OCI-LY3 (cell line): ENCODE results near the gene MED12L.

Experiments
- H2AFZ ChIP-seq: fragments of 200-600, 300-600 bp; shearing (Covaris generic); 2 replicates; pipeline ENCODE4 v1.6.0; 2014; ENCODE audit warnings: antibody characterized with exemption, low read depth, low read length
- H3K27ac ChIP-seq: fragments of 200-600, 300-600 bp; sonication (generic); 2 replicates; pipeline ENCODE4 v1.5.1; 2014; ENCODE audit warnings: mild to moderate bottlenecking, low read length, moderate library complexity, mixed read lengths
- H3K27me3 ChIP-seq: fragments of 200-600, 300-600 bp; sonication (generic); 2 replicates; pipeline ENCODE4 v1.6.1; 2014; ENCODE audit warnings: low read depth, low read length, mixed read lengths
- H3K36me3 ChIP-seq: fragments of 200-600, 300-600 bp; sonication (generic); replicated peaks from 2 replicates; pipeline ENCODE3; 2014; ENCODE audit warnings: low read depth, low read length, mixed read lengths
- H3K4me1 ChIP-seq: fragments of 300-600, 200-600 bp; sonication (generic); 2 replicates; pipeline ENCODE4 v1.6.1; 2014; ENCODE audit warnings: low read length, mixed read lengths
- H3K4me2 ChIP-seq: fragments of 200-600, 300-600 bp; sonication (generic); 2 replicates; pipeline ENCODE4 v1.6.1; 2014; ENCODE audit warnings: low read length, mixed read lengths
- H3K4me3 ChIP-seq: fragments of 300-600, 200-600 bp; sonication (generic); 2 replicates; pipeline ENCODE4 v1.5.1; 2014; ENCODE audit warnings: antibody characterized with exemption, mild to moderate bottlenecking, low read length, moderate library complexity
- H3K79me2 ChIP-seq: fragments of 300-600, 200-600 bp; shearing (Covaris generic); 2 replicates; pipeline ENCODE4 v1.6.1; 2014; ENCODE audit warnings: mild to moderate bottlenecking, low read length, mixed read lengths
- H3K9ac ChIP-seq: fragments of 300-600, 200-600 bp; shearing (Covaris generic); 2 replicates; pipeline ENCODE4 v1.6.0; 2014; ENCODE audit warnings: mild to moderate bottlenecking, low read length, moderate library complexity
- H3K9me3 ChIP-seq: fragments of 200-600, 300-600 bp; shearing (Covaris generic); 2 replicates; pipeline ENCODE4 v1.6.1; 2014; ENCODE audit warnings: low read length, mixed read lengths; ENCODE audit not compliant: insufficient read depth
- H4K20me1 ChIP-seq: fragments of 200-600, 300-600 bp; sonication (generic); 2 replicates; pipeline ENCODE4 v1.6.1; 2016; ENCODE audit warnings: low read length, mixed read lengths; ENCODE audit not compliant: insufficient read depth
- EZH2phosphoT487 ChIP-seq: fragments of 200-600 bp; shearing (Covaris generic); IDR thresholded peaks from 2 replicates; pipeline ENCODE4 v1.6.1; 2018; ENCODE audit warnings: antibody characterized with exemption, mixed run types, low read depth
- TF ChIP-seq, protein P1 (sequence below): fragments of 200-600, 300-600 bp; sonication (generic); IDR thresholded peaks from 2 replicates; pipeline ENCODE4 v1.5.1; 2014; ENCODE audit warnings: antibody characterized with exemption, low read length, low read depth

MED12L gene

DNA sequence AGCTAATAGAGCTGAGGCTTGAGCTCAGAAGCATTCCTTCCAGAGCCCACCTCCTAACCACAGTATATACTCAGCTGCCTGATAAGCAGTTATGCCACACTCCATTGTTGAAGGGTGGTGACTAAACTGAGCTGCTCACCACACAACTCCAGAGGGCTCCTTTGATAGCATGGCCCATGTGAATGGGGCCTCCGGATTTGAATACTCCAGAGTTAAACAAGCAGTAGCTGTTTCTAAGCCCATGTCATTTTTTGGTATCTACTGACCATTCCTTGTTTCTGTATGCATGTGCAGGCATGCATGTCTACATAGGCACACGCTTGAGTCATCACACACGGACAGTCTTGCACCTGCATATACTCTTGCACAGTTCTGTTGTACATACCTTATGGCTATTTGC is 346.5 kb downstream of the MED12L start:
- no peak overlapping the region for H3K4me2 ChIP-seq
- no peaks in the 10 kb centered on the region for H3K9me3 ChIP-seq
- H3K9ac ChIP-seq, result no peak overlapping the region
- H3K27ac ChIP-seq, result no peak overlapping the region
- H3K79me2 ChIP-seq, result no peaks in the 10 kb centered on the region
- H2AFZ ChIP-seq, result no peak overlapping the region
- H3K4me1 ChIP-seq, result peaks cover 17% of the 10 kb centered on the region
- H3K27me3 ChIP-seq, result no peaks in the 10 kb centered on the region
- TF ChIP-seq, protein P1, sequence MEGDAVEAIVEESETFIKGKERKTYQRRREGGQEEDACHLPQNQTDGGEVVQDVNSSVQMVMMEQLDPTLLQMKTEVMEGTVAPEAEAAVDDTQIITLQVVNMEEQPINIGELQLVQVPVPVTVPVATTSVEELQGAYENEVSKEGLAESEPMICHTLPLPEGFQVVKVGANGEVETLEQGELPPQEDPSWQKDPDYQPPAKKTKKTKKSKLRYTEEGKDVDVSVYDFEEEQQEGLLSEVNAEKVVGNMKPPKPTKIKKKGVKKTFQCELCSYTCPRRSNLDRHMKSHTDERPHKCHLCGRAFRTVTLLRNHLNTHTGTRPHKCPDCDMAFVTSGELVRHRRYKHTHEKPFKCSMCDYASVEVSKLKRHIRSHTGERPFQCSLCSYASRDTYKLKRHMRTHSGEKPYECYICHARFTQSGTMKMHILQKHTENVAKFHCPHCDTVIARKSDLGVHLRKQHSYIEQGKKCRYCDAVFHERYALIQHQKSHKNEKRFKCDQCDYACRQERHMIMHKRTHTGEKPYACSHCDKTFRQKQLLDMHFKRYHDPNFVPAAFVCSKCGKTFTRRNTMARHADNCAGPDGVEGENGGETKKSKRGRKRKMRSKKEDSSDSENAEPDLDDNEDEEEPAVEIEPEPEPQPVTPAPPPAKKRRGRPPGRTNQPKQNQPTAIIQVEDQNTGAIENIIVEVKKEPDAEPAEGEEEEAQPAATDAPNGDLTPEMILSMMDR, result no peak
- TF ChIP-seq EZH2phosphoT487, result no peak
- no peaks in the 10 kb centered on the region for H4K20me1 ChIP-seq
- H3K4me3 ChIP-seq, result no peak overlapping the region
- H3K36me3 ChIP-seq, result peaks cover 6% of the 10 kb centered on the region

DNA sequence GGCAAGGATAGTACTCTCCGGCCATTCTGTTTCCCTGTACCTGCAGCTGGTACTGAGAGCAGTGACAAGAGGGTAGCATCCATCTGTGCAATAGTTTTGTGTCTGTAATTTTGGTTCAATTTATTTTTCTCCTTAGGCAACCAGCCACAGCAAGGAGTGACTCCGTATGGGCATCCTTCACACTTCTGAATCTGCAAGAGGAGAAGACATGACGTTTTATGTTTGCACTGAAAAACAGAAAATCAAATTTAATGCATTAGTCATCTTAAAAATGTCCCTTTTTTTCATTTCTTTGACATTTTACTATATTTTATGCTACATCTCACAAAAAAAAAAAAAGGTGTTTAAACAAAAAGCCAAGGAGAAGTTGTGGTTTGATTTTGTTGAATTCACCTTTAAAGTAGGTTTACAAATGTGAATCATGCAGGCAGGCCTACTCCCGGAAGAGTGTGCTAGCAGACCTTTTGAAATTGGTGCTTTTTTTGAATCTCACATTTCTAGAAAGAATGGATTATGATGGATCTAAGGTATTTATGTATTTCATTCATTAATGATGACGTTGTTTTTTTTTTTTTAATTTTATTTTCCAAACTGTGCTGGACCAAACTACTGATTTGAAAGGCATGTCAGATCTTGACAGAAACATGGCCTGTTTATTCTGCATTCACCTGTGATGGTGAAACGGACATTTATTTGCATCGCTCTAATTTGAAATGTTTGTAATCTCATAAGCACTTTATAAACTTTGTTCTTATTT is 347.3 kb downstream of the MED12L start:
- H3K9ac ChIP-seq, result no peak overlapping the region
- no peak overlapping the region for H3K4me3 ChIP-seq
- TF ChIP-seq, protein P1, result no peak
- no peak for TF ChIP-seq EZH2phosphoT487
- no peaks in the 10 kb centered on the region for H3K79me2 ChIP-seq
- peaks cover 10% of the 10 kb centered on the region for H3K36me3 ChIP-seq
- no peak overlapping the region for H3K4me2 ChIP-seq
- H3K4me1 ChIP-seq, result peaks cover 17% of the 10 kb centered on the region
- no peaks in the 10 kb centered on the region for H4K20me1 ChIP-seq
- H3K9me3 ChIP-seq, result no peaks in the 10 kb centered on the region
- H3K27ac ChIP-seq, result no peak overlapping the region
- H3K27me3 ChIP-seq, result no peaks in the 10 kb centered on the region
- H2AFZ ChIP-seq, result no peak overlapping the region

DNA sequence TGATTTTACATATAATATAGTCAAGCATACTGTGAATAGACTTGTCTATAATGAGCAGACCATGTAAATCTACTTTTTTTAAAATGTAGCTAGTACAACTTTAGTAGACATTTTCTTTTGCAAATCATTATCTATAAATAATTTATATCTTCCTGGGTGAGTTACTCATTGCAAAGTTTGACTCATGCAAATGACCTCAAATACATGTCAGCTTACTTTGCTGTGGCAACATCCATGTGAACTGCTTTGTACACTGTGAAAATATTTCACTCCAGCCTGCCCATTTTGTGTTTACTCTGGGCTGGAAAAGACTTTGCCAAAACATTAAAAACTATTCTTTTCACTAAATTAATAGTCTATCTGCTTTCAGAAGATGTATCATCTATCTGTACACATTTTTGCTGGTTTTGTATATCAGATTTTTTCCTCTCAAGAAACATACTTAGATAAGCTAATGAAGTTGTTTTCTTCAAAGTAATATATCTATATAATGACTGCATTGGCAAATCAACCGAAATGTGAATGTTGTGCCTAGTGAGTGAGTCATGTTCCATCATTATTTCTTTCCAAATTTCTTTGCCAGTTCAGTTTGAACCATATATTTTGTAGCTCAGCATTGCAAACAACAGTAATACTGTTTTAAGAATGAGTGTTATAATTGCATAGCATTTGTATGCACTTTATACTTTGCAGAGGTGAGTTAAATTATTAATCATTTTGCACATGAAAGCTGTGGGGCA is 348.9 kb downstream of the MED12L start:
- Histone ChIP-seq H3K27ac (no peak overlapping the region), H3K36me3 (peaks cover 11% of the 10 kb centered on the region), H2AFZ (no peak overlapping the region), H3K79me2 (no peaks in the 10 kb centered on the region), H3K4me3 (no peak overlapping the region), H3K27me3 (no peaks in the 10 kb centered on the region), H4K20me1 (no peaks in the 10 kb centered on the region), H3K9me3 (no peaks in the 10 kb centered on the region), H3K4me2 (no peak overlapping the region), H3K4me1 (peaks cover 17% of the 10 kb centered on the region), H3K9ac (no peak overlapping the region)
- TF ChIP-seq EZH2phosphoT487, result no peak
- TF ChIP-seq, protein P1, result no peak

DNA sequence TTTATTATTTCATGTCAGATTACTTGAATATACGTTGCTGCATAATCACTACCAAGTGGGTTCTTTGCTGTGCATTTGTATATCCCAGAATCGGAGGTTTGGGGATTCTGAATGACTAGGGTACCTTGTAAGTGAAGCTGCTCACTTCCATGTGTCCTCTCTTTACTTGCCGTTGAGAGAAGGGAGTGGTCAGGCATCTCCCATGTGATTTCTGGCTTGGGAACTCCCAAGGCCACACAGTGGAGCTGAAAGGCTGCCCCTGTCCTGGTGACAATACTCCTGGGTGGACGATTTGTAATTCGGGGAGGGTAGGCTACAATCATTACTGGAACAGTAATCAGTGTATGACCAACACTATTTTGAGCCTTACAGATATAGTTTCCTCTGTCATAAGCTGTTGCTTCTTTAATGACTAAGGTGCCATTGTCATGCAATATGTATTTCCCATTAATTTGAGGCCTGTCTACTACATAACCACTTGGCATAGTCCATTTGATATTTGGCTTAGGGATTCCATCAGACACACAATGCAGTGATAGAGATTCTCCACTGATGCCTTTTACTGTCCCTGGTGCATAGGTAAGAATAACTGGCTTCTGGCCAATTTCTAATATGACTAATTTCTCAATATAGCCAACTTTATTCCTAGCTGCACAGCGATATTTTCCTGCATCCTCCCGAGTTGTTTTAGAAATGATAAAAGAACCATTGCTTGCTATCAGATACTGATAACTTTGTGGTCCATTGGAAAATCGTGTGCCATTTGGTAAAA is 351.4 kb downstream of the MED12L start:
- Histone ChIP-seq H3K79me2 (no peaks in the 10 kb centered on the region), H3K36me3 (peaks cover 5% of the 10 kb centered on the region), H3K4me1 (no peaks in the 10 kb centered on the region), H3K9ac (no peak overlapping the region), H2AFZ (no peak overlapping the region), H3K27ac (no peak overlapping the region), H3K4me2 (no peak overlapping the region), H3K9me3 (no peaks in the 10 kb centered on the region), H3K4me3 (no peak overlapping the region), H4K20me1 (no peaks in the 10 kb centered on the region), H3K27me3 (no peaks in the 10 kb centered on the region)
- no peak for TF ChIP-seq EZH2phosphoT487
- TF ChIP-seq, protein P1, result no peak
